Duodenal mucosa (tissue), 2 donors: ENCODE data around the gene ASPN.

ENCODE experiments used
- H3K27ac ChIP-seq: one replicate; pipeline ENCODE4 v1.7.0; 2013; ENCODE audit warnings: low read depth, low read length
- H3K27me3 ChIP-seq, 2 donors: one replicate each; pipeline ENCODE4 v1.7.0; 2013; ENCODE audit warnings: low read length in 2 of 2, control low read depth in 1 of 2; ENCODE audit not compliant: insufficient read depth in 2 of 2, control insufficient read depth in 1 of 2
- H3K36me3 ChIP-seq, 2 donors: one replicate each; pipeline ENCODE4 v1.7.0; 2013; ENCODE audit warnings: low read length in 2 of 2, control low read depth in 1 of 2; ENCODE audit not compliant: insufficient read depth in 2 of 2, control insufficient read depth in 1 of 2
- H3K4me1 ChIP-seq, 2 donors: one replicate each; pipeline ENCODE4 v1.7.0; 2013; ENCODE audit warnings: low read length in 2 of 2, control low read depth in 1 of 2; ENCODE audit not compliant: insufficient read depth in 2 of 2, control insufficient read depth in 1 of 2
- H3K4me3 ChIP-seq, 2 donors: one replicate each; pipeline ENCODE4 v1.7.0; 2013; ENCODE audit warnings: low read length in 2 of 2, low read depth in 1 of 2
- H3K9ac ChIP-seq, 2 donors: one replicate each; pipeline ENCODE4 v1.7.0; 2013; ENCODE audit warnings: low read length in 2 of 2, low read depth in 1 of 2
- H3K9me3 ChIP-seq, 2 donors: one replicate each; pipeline ENCODE4 v1.7.0; 2013; ENCODE audit warnings: low read length in 2 of 2, control low read depth in 1 of 2; ENCODE audit not compliant: control insufficient read depth in 1 of 2

Gene ASPN

DNA sequence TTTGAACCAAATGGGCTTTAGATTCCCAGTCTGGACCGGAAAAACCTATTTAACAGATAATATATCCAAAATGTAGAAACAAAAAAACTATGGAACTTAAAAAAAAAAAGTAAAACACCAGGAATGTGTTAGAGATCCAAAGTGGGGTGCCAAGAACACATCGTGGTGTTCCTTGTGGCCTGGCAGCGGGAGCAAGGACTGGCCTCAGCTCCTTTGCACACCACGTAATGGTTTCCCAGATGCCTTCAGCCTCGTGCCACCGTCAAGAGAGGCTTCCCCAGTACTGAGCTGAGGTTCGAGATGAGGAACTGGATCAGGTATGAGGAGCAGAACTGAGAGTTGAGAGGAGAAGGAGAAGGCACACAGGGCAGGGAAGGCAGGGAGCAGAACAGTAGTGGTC lies 3.5 kb downstream of the ASPN start:
- Histone ChIP-seq H3K27me3 (no peaks in the 10 kb centered on the region), H3K9me3 (no peaks in the 10 kb centered on the region), H3K27ac (no peak overlapping the region), H3K36me3 (no peaks in the 10 kb centered on the region), H3K4me1 (peaks cover 4 to 10% of the 10 kb centered on the region in 2 donors), H3K9ac (no peak overlapping the region), H3K4me3 (no peak overlapping the region)

- H3K36me3 ChIP-seq = no peaks in the 10 kb centered on the region
- no peaks in the 10 kb centered on the region for H3K27me3 ChIP-seq
- peaks cover 4 to 10% of the 10 kb centered on the region in 2 donors for H3K4me1 ChIP-seq
- no peak overlapping the region for H3K27ac ChIP-seq
- H3K9me3 ChIP-seq = no peaks in the 10 kb centered on the region
- H3K9ac ChIP-seq = no peak overlapping the region
- no peak overlapping the region for H3K4me3 ChIP-seq
These were observed 5.3 kb downstream of the ASPN start for GRCh38 chr9:92476962-92477361.

- Histone ChIP-seq H3K4me1 (no peaks in the 10 kb centered on the region), H3K36me3 (no peaks in the 10 kb centered on the region), H3K27me3 (no peaks in the 10 kb centered on the region), H3K9ac (no peak overlapping the region), H3K4me3 (no peak overlapping the region), H3K27ac (no peak overlapping the region), H3K9me3 (no peaks in the 10 kb centered on the region)
These were observed 7.7 kb downstream of the ASPN start for GRCh38 chr9:92474587-92474986.

GRCh38 chr9:92468206-92468605 lies 14.1 kb downstream of the ASPN start:
- Histone ChIP-seq H3K4me1 (no peaks in the 10 kb centered on the region), H3K36me3 (no peaks in the 10 kb centered on the region), H3K9ac (no peak overlapping the region), H3K9me3 (no peaks in the 10 kb centered on the region), H3K4me3 (no peak overlapping the region), H3K27me3 (no peaks in the 10 kb centered on the region), H3K27ac (no peak overlapping the region)

GRCh38 chr9:92467511-92467910 lies 14.8 kb downstream of the ASPN start:
- Histone ChIP-seq H3K27me3 (no peaks in the 10 kb centered on the region), H3K36me3 (no peaks in the 10 kb centered on the region), H3K9me3 (no peaks in the 10 kb centered on the region), H3K4me3 (no peak overlapping the region), H3K4me1 (no peaks in the 10 kb centered on the region), H3K9ac (no peak overlapping the region), H3K27ac (no peak overlapping the region)

DNA sequence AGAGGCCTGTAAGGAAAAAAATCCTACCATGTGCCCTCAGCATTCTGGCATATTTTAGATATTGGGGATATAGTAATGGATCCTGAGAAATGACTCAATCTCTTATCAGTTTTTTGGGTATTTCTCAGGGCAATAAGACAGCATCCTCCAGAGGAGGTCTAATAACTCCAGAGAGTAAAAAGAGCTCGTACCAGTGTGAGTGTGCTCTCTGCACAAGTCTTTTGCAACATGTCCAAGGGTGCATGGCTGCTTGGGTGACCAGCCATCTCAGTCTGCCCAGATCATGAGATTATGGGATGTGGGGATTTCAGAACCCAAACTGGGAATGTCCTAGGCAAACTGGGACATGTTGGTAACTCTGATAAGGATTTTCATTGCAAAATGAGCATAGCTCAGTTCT lies 15.3 kb downstream of the ASPN start:
- H3K27me3 ChIP-seq = no peaks in the 10 kb centered on the region
- no peaks in the 10 kb centered on the region for H3K4me1 ChIP-seq
- H3K27ac ChIP-seq = no peak overlapping the region
- no peaks in the 10 kb centered on the region for H3K9me3 ChIP-seq
- H3K36me3 ChIP-seq = no peaks in the 10 kb centered on the region
- H3K9ac ChIP-seq = no peak overlapping the region
- no peak overlapping the region for H3K4me3 ChIP-seq

DNA sequence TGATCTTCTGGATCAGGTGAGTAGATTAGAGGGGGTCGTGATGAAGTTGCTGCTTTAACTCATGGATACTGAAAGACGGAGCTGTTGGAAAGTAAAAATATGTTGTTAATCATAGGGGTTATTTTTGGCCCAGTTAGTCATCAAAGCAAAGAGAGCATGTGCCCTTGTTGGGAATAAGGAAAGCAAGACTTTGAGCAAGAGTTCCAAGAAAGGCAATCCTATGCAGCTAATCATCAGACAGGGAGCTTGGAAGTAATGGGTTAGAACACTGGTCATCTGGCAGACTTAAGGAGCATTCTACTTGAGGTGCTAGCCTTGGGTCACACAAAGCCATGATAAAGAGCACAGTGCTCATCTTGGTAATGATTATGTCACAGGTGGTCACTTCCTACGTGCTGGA lies 18.3 kb downstream of the ASPN start:
- H3K4me1 ChIP-seq = no peaks in the 10 kb centered on the region
- no peaks in the 10 kb centered on the region for H3K27me3 ChIP-seq
- H3K4me3 ChIP-seq = no peak overlapping the region
- H3K9ac ChIP-seq = no peak overlapping the region
- no peak overlapping the region for H3K27ac ChIP-seq
- no peaks in the 10 kb centered on the region for H3K36me3 ChIP-seq
- H3K9me3 ChIP-seq = no peaks in the 10 kb centered on the region

- Histone ChIP-seq H3K4me3 (no peak overlapping the region), H3K4me1 (no peaks in the 10 kb centered on the region), H3K27me3 (no peaks in the 10 kb centered on the region), H3K9ac (no peak overlapping the region), H3K27ac (no peak overlapping the region), H3K9me3 (no peaks in the 10 kb centered on the region), H3K36me3 (no peaks in the 10 kb centered on the region)
These were observed 18.9 kb downstream of the ASPN start for GRCh38 chr9:92463387-92463786.

DNA sequence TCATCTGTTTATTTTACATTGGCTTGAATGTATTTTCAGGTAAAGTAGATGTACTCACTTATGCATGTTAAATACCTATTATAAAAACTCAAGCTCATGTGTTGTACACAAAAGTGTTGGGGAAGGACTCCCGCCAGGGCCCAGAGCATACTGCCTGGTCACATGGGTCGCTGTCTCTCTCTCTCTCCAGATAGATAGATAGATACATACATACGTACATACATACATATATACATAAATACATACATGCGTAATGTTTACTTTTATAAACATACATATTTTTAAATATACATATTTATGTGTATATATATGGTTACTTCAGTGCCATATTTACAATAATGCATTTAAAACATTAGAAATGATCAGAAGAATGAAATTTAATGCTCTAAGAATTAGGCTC lies 24.7 kb downstream of the ASPN start:
- Histone ChIP-seq H3K9me3 (no peaks in the 10 kb centered on the region), H3K27ac (no peak overlapping the region), H3K36me3 (no peaks in the 10 kb centered on the region), H3K9ac (no peak overlapping the region), H3K4me3 (no peak overlapping the region), H3K4me1 (no peaks in the 10 kb centered on the region), H3K27me3 (no peaks in the 10 kb centered on the region)

DNA sequence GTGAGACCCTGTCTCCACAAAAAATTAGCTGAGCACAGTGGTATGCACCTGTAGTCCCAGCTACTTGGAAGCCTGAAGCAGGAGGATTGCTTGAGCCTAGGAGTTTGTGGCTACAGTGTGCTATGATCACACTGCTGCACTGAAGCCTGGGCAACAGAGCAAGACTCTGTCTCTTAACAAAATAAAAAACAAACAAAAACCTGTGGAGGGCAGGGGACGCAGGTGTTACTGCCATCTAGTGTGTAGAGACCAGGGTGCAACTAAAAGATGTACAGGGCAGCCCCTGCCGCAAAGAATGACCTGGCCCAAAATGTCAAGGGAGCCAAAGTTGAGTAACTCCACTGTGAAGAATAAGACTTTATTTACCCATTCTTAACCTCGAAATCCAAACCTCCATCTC lies 27.1 kb downstream of the ASPN start:
- Histone ChIP-seq H3K27ac (no peak overlapping the region), H3K4me1 (no peaks in the 10 kb centered on the region), H3K9me3 (no peaks in the 10 kb centered on the region), H3K36me3 (no peaks in the 10 kb centered on the region), H3K4me3 (no peak overlapping the region), H3K27me3 (no peaks in the 10 kb centered on the region), H3K9ac (no peak overlapping the region)

DNA sequence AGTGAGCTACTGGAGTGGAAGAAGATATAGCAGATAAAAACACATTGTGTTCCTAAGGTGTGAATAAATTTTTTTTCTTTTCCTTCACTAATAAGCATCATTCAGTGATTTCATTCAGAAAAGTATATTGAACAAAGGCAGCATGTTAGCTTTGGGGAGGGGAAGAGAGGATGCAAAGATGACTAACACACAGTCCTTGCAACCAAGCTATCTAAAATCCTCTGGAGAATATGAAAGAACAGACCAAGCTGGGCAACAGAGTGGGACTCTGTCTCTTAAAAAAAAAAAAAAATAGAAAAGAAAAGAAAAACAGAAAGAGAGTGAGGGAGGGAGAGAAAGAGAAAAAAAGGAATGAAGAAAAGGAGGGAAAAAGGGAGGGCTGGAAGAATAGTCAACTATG lies 35.8 kb downstream of the ASPN start:
- H3K27me3 ChIP-seq = no peaks in the 10 kb centered on the region
- no peak overlapping the region for H3K4me3 ChIP-seq
- H3K9me3 ChIP-seq = no peaks in the 10 kb centered on the region
- no peaks in the 10 kb centered on the region for H3K36me3 ChIP-seq
- no peaks in the 10 kb centered on the region for H3K4me1 ChIP-seq
- no peak overlapping the region for H3K27ac ChIP-seq
- H3K9ac ChIP-seq = no peak overlapping the region
